Measurements from ENCODE around the gene TLCD2.

GRCh38 chr17:1703063-1703462 is 7.1 kb downstream of the TLCD2 start:
- TF ChIP-seq CTCF (CRISPR knock-in tag; IDR thresholded peaks at IDR 0.05) (no peak), LBX2 (CRISPR knock-in tag; IDR thresholded peaks at IDR 0.05; ENCODE audit: borderline replicate concordance) (no peak), POLR2AphosphoS5 (IDR thresholded peaks at IDR 0.05; ENCODE audit: low read depth, low read length) (no peak), CERS6 (CRISPR knock-in tag; IDR thresholded peaks at IDR 0.05) (no peak), ETS1 (CRISPR knock-in tag; IDR thresholded peaks at IDR 0.05) (no peak), MTA3 (CRISPR knock-in tag; IDR thresholded peaks at IDR 0.05) (no peak), HNF4G (IDR thresholded peaks at IDR 0.05; ENCODE audit: borderline replicate concordance, low read depth, low read length) (no peak), HNF4G (CRISPR knock-in tag; IDR thresholded peaks at IDR 0.05; ENCODE audit: borderline replicate concordance, low read depth) (no peak), NR2F6 (IDR thresholded peaks at IDR 0.05) (no peak), NR2F6 (CRISPR knock-in tag; IDR thresholded peaks at IDR 0.05) (no peak), JUN (CRISPR knock-in tag; IDR thresholded peaks at IDR 0.05) (no peak), KMT2A (CRISPR knock-in tag; IDR thresholded peaks at IDR 0.05) (no peak), ZNF234 (CRISPR knock-in tag; conservative IDR thresholded peaks at IDR 0.05) (no peak), JUNB (CRISPR knock-in tag; IDR thresholded peaks at IDR 0.05; ENCODE audit: borderline replicate concordance) (no peak)

Data from HepG2 (cell line).